ENCODE data around the gene VAV3. TPM values are rescaled to one million over a fixed set of nuclear protein-coding genes. Genes with fewer than 3 reads are reported as not detected.

The VAV3 gene
- total RNA-seq, 1 experiment from 2014 or later = 3.8 TPM

DNA sequence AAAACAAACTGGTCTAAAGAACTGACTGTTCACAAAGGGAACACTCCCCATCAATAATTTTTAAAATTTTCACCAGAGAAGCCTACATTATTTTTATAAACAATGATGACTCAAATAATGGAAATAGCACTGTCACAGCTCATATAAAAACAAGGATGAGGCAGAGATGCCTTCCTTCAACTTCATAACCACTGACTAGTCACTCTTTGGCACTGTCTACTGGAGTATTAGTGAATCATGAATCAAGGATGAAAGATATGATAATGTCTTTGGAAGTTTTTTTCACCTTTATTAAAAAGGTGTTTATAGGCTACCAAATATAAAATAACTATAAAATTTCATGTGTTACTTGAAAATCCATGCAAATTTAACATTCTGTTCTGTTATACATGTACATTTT, 316.9 kb downstream of the VAV3 start:
- peak; percentile 77 for DNase-seq (ENCODE audit: low read depth)

DNA sequence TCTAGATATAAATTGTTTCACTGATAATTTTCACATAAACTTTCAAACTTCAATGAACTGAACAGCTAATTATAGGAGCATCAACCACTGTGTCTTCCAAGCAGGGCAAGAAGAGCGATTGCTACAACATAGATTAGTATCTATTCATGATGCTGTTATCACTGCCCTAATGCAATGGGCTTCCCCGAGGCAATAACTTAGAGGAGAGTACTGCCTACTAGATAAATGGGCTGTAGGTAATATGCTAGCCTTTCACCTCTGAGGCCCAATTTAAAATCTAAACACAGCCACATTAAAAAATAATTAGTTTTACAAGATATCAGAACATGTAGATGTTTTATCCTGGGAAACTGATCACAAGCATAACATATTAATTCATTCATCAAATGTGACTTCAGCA, 318.0 kb downstream of the VAV3 start:
- DNase-seq (ENCODE audit: low read depth) = no peak

DNA sequence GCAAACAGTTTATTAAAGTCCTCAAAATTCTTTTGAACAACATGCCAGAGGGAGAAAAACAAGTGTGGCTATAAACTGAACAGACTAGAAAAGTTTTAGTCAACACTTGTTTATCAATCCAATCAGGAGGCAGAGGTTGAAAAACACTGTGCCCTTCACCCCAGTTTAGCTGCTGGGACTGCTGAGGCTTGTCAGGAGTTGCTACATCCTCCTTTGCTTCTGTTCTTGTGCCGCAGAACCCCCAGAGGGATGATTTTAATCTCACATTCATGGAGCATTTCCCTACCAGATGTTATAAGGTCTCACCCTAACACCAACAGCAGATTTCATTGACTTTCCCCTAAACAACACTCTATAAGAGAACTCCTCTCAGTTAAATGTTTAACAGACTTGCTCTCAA, 321.2 kb downstream of the VAV3 start:
- DNase-seq (ENCODE audit: low read depth) = no peak

DNA sequence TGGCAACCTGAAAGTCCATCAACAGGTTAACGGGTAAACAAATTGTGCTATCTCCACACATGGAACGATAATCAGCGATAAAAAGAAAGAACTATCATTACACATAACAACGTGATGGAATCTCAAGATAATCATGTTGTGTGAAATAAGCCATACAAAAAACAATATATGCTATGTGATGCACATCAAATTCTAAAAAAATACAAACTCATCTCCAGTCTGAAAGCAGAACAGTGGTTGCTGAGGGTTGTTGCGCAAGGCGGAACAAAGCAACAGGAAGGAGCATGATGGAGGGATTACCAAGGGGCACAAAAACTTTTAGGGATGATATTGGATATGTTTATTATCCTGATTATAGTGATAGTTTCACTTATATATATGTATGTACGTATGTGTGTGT, 324.8 kb downstream of the VAV3 start:
- no peak for DNase-seq (ENCODE audit: low read depth)

DNA sequence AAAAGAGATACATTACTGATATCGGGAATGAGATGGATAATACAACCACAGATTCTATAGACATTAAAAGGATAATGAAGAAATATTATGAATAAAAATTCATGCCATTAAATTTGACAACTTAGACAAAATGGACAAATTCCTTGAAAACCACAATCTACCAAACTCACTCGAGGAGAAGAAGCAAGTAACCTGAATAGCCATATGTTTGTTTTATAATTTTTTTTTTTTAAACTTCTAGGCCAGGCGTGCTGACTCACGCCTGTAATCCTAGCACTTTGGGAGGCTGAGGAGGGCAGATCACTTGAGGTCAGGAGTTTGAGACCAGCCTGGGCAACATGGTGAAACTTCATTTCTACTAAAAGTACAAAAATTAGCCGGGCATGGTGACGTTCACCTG, 327.9 kb downstream of the VAV3 start:
- DNase-seq (ENCODE audit: low read depth) = peak; percentile 37

DNA sequence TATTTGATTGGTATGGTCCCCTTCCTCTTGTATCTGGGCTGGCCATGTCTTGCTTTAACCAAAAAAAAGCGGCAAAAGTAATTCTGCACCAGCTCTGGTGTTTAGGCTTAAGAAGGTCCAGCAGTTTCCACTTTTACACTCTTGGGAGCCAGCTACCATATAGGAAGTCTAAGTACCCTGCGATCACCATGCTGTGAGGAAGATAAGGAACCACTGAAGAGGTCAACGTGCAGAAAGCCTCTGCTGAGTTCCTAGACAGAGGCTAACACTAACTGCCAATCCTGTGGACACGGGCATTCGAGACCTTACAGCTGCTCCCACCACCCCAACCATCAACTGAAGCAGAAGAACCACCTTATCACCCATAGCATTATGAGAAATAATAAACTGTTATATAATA, 331.4 kb downstream of the VAV3 start:
- DNase-seq (ENCODE audit: low read depth) = no peak

DNA sequence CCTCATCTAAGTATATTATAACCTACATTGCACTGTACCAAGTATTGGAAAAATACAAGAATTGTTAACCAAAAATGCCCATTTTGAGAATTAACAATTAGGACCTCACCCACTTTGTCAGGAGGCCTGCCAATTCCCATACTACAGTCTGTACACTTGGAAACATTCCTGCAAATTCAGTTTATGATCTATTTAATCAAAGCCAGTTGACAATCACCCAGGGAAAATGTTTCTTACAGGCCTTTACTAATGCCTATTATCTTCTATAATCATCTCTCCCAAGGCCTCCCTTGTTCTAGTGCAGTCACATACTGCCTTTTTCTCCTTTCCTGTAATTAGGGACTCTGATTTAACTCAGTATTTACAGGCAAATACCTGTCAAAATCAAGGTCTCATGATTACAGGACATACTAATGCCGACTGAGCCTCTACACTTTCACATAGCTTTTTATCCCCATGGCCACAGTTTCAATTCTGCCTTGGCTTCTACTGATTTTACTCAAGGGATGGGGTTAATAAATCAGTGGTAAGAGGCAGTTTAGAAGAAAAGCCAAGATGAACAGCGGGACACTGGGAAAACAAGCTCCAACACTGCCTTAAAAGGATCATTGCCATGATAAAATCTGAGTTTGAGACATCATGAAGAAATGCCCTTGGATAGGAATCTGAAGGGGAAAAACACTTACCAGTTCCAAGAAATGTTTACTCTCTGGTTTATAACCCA, 338.7 kb downstream of the VAV3 start:
- DNase-seq (ENCODE audit: low read depth) = no peak

DNA sequence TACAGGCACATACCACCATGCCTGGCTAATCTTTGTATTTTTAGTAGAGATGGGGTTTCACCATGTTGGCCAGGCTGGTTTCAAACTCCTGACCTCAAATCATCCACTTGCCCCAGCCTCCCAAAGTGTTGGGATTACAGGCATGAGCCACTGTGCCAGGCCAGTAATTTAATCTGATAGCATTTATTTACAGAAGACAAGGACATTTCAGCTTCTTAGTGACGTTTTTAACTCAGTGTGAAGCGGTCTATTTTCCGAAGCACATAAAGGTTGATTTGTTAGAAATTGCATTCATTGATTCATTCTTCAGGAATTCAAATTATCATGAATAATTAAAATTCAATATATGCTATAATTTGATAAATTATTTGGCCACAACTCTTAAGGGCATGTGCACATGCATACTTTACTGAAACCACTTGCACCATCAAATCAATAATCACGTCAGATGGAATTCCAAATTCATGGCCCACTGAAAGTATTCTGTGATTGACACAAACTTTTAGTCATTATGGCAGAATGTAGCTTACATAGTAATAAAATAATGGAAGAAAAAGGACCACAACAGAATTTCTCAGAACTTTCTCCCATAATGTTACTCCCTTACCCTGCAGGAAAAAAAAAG, 339.5 kb downstream of the VAV3 start:
- DNase-seq (ENCODE audit: low read depth) = no peak

DNA sequence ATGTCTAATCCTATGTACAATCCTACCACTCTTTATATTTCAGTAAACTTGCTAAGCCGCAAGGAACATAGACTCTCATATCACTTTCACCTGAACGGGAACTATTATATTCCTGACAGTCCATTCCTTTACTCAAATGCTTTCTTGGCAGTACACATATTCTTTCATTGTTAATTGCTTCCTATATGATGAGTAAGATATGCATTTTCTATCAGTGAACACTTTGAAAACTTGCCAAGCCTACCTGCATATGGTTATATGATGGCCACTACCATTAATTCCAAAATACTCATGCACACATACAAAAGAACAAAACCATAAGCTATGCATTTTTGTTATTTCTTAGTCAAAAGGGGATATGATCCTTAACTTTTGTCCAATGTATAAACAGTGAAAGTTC, 341.5 kb downstream of the VAV3 start:
- no peak for DNase-seq (ENCODE audit: low read depth)

DNA sequence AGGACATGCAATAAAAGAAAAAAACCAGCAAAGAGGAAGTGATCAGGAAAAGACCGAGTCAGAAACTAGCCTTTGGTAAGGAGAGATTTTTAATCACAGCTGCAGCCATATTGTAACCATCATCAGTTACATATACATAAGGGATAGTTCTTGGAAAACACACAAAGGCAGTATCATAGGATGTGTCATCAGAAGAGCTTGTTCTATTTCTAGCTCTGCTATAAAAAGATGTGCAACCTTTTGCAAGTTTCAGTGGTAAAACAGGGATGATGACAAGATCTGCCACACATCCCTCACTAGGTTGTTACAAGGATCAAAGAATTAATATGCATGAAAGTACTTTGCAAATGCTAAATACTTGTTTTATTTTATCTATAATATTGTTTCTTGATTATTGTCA, 342.0 kb downstream of the VAV3 start:
- no peak for DNase-seq (ENCODE audit: low read depth)

DNA sequence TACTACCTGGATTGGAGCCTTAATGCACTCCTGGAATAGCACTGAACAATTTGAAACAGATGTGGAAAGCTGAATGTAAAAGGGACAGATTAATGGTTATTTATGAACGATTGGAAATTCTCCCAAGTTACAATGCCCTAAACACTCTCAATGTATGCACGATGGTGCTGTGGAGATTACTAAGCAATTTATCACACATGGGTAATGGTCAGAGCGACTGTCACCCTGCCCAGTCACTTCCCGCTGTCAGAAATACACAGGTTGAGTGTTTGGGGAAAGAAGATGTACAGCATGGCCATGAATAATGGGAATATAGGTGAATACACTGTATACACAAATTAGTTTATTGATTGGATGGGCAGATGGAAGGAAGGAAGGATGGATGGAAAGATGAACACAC, 342.4 kb downstream of the VAV3 start:
- no peak for DNase-seq (ENCODE audit: low read depth)

DNA sequence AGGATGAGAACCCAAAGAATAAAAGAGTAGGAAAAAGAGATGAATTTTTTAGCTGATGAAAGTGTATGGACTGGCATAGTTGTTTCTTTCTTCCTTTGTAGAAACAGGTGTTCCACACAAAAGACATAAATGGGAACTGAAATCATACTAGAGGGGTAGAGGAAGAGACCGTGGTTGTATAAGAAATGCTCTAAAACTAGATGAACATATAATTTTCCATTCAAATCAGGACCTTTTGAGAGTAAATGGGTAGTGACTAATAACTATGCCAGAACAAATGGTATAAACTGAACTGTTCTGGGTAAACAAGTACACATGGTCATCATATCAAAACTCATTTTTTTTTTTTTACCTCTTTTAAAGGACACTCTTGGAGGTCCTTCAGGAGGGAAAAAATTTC, 344.2 kb downstream of the VAV3 start:
- DNase-seq (ENCODE audit: low read depth) = no peak

DNA sequence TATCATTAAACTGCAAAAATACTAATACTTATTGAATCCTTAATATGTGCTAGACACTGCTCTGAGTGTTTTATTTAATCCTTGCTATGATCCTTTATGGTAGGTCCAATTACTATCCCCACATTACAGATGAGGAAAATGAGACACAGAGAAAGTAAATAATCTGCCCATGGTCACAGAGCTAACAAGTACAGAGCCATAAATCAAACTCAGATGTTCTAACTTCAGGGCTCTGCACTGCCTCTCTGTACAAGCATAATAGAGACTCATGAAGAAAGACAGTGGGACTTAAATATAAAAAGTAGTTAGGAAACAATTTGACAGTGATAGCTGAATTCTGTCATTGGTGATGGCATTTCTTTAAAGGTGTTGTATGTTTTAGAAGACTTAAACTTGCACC, 346.4 kb downstream of the VAV3 start:
- no peak for DNase-seq (ENCODE audit: low read depth)

DNA sequence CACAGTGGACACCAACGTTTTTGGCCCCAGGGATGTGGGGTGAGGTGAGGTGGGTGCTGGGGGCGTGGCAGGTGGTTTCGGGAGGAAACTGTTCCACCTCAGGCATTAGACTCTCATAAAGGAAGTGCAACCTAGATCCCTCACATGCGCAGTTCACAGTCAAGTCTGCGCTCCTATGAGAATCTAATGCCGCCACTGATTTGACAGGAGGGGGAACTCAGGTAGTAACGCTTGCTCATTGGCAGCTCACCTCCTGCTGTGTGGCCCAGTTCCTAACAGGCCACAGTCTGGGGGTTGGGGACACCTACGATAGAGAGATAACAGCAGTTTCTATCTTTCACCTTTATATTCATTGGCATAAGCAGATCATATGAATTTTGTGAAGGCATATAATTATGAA, 347.1 kb downstream of the VAV3 start:
- DNase-seq (ENCODE audit: low read depth) = no peak

DNA sequence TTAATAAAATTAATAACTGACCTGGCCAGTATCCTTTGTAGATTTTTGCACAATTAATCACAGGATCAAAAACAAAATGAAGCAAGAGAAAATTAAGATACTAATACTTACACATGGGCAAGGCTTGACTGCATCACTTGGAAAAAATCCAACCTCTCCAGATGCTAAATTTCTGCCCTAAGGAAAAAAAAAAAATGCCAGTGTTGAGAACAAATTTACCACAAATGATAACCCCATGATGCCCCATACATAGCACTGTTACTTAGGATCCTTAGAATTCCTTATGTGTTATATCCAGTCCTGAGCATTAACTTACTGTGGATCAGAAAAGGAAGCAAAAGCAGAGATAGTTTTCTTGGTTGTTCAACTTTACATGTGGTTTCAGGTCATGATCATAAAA, 347.5 kb downstream of the VAV3 start:
- no peak for DNase-seq (ENCODE audit: low read depth)

DNA sequence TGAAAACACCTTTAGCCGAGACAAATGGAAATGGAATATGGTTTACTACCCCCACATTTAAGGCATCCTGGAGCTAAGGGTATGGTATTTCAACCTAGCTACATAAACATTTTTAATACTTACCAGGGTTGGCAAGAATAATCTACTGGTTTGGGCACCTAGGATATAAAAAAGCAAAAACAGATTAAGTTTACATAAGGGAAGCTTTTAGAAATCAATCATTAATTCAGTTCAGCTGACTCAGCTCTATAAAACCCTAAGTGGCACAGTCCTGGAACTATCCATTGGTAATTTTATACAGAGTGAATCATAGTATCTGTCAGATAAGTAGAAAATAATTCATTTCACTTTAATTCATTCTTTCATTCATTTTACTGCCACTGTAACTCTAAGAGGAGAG, 355.2 kb downstream of the VAV3 start:
- DNase-seq (ENCODE audit: low read depth) = no peak

DNA sequence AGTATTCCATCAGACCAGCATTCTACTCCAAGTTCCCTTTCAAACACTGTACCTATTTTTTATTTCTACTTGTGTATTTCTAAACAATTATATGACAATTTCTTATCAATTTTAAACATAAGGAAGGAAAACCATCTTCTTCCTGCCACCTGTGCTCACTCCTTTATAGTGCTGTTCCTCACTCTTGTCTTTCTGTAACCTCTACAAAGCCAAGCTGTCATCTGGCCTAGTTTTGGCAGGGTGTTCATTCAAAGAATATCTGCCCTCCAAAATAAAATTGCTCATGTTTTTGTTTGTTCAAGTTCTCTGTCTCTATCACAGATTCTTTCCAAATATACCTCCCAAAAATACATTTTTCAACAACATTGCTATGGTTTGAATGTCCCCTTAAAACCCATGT, 360.2 kb downstream of the VAV3 start:
- DNase-seq (ENCODE audit: low read depth) = no peak

DNA sequence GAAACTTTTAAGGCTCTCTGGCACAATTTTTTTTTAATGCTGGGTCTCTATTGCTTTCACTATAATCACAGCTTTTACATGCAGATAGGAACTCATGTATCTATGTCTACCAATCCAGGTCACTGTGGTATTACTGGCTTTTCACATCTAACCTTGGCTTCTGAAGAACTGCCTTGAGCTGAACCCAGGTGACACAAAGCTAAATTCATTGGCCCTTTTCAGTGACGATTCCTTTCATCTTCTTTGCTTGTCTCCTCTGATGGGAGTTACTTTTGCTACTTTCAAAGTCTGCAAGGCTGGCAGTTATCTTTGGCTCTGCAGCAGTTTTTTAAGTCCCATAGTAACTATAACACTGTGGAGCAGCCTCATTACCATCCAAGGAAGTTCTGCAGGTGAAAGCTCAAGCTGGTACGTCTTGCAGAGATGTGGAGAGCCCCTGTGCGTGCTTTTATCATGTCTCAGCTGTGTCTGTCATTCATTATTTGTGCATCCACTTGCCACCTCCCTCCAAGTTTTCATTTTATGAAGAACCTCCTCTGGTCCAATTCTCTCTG, 364.3 kb downstream of the VAV3 start:
- no peak for DNase-seq (ENCODE audit: low read depth)

DNA sequence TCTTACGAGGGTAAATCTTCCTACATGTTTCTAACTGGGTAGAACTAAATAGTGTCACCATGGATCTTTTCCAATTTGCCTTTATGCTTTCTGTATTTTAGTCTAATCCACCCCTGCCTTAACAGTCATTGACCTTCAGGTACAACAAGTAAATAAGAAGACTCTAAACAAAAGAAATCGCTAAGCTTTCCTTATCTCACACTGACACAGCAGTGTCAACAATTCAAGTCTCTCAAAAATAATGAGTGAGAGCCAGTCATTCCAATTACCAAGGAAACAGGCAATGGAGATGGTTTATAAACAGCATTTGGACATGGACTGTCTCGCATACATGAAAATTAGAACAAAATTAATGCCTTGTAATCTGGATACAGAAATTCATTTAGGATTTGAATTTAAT, 365.8 kb downstream of the VAV3 start:
- no peak for DNase-seq (ENCODE audit: low read depth)

DNA sequence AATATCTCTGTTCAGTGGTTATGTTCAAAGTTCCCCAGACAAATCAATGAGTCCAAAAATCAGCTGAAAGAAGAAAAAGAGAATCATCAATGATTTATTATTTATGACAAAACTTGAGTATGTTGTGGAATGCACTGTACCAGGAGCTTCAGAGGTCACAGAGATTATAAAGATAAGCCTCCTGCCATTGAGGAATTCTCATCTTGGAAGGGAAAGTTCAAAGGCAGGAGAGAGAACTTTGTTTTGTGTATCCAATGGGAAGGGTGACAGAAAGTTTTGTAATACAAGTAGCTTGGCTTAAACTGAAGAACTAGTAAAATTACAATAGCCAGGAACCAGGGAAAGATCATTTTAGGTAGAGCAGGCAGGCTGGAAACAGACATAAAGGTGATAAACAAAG, 367.7 kb downstream of the VAV3 start:
- no peak for DNase-seq (ENCODE audit: low read depth)

DNA sequence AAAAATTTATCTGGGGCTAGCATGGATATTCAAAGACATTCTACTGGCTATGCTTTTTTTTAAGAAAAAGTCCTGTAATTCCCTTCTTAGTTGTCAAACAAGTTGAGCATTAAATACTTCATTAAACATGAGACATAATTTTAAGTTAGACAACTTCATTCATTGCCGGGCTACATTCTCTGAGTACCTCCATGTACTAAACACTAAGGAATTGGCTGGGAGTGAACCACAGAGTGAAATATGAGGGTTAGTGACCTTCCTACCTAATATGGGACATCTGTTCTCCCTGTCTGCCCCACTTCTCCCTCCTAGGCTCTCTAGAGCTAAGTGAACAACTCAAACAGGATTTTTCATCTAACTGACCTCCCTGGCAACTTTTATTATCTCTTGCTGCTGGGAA, 370.4 kb downstream of the VAV3 start:
- DNase-seq (ENCODE audit: low read depth) = no peak

DNA sequence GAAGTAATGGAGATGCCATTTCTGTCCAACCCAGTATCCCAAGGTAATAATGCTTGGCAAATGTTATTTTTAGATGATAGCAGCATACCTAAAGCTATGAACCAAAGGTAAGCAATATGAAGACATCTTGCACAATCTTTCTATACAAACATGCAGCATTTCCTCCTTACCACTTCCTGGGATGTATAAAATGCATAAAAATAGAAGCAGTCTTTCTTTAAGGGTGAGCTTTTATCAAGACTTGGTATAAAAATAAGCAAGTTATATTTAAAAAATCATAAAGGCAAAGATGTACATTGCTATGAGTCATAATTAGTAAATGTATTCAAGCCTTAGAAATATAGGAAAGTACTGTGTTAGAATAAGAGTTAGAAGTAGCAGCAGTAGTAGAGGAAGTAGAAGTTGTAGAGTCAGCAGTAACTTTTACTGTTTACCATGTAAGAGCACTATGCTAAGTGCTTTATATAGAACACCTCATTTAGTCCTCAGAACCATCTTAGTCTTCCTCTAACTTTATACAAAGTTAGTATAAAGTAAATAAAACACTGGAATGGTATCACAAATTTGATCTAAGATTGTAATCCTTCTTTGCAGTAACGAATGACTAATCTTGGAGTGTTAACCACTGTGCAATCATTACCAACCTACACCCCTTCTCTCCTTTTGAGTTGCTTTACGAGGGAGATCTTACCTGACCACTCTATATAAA, 371.3 kb downstream of the VAV3 start:
- DNase-seq (ENCODE audit: low read depth) = no peak
